CD4-positive, alpha-beta T cell (primary cell): Measurements from ENCODE around the gene EGF. TPM values are rescaled to one million over a fixed set of nuclear protein-coding genes. Genes with fewer than 3 reads are reported as not detected.

Source experiments
- ATAC-seq: fragments of 200-7000 bp; cut with Tn5 transposase; one replicate; pipeline ENCODE4 v1.10.0; 2022; ENCODE audit warnings: mild to moderate bottlenecking; ENCODE audit not compliant: poor library complexity
- CTCF ChIA-PET: fragments of 350-600 bp; sonication (Branson Sonifier 250); formaldehyde crosslinking; loops from one replicate; lab custom pipeline; 2021; ENCODE audit warnings: antibody characterized with exemption, inconsistent platforms; lab: Charles Lee
- POLR2A ChIA-PET: fragments of 350-600 bp; sonication (Branson Sonifier 250); formaldehyde crosslinking; loops from one replicate; lab custom pipeline; 2021; ENCODE audit warnings: antibody characterized with exemption, inconsistent platforms; lab: Charles Lee
- DNase-seq, 14 experiments: peaks; one replicate each; pipeline ENCODE4 v3.0.0-alpha.2; 2013 to 2020; ENCODE audit warnings: mixed read lengths in 2 of 14
- H3K27ac ChIP-seq, 2 donors: one replicate each; pipeline versions ENCODE4 v1.5.1 to v1.7.0; 2013; ENCODE audit warnings: low read length in 2 of 2, low read depth in 1 of 2, mild to moderate bottlenecking in 1 of 2
- H3K27me3 ChIP-seq, 2 experiments: 1 replicate in 1 of 2; 2 replicates in 1 of 2; pipeline versions ENCODE4 v1.6.1 to v1.7.0; 2013; ENCODE audit warnings: low read length in 2 of 2, control low read depth in 1 of 2, mild to moderate bottlenecking in 1 of 2, moderate library complexity in 1 of 2; ENCODE audit not compliant: insufficient read depth in 2 of 2, control insufficient read depth in 1 of 2
- H3K36me3 ChIP-seq: one replicate; pipeline ENCODE4 v1.6.1; 2013; ENCODE audit warnings: low read length, control low read depth; ENCODE audit not compliant: insufficient read depth
- H3K4me1 ChIP-seq: one replicate; pipeline ENCODE4 v1.6.1; 2013; ENCODE audit warnings: low read length, control low read depth; ENCODE audit not compliant: insufficient read depth
- H3K4me3 ChIP-seq: one replicate; pipeline ENCODE4 v1.5.1; 2013; ENCODE audit warnings: mild to moderate bottlenecking, low read length, moderate library complexity
- H3K9me3 ChIP-seq, 2 experiments: 1 replicate in 1 of 2; 2 replicates in 1 of 2; pipeline versions ENCODE4 v1.6.1 to v1.7.0; 2013; ENCODE audit warnings: low read length in 2 of 2, mild to moderate bottlenecking in 2 of 2, control low read depth in 1 of 2, moderate library complexity in 1 of 2; ENCODE audit not compliant: control insufficient read depth in 1 of 2, insufficient read depth in 1 of 2
- H3K27ac Mint-ChIP-seq: one replicate; pipeline ENCODE4 v1.8.0; 2020; ENCODE audit warnings: mixed read lengths
- H3K27me3 Mint-ChIP-seq: one replicate; pipeline ENCODE4 v1.8.0; 2021; ENCODE audit warnings: mixed read lengths
- H3K36me3 Mint-ChIP-seq: one replicate; pipeline ENCODE4 v1.8.0; 2021; ENCODE audit warnings: low read depth, mixed read lengths
- H3K4me1 Mint-ChIP-seq: one replicate; pipeline ENCODE4 v1.8.0; 2021; ENCODE audit warnings: low read depth, mixed read lengths
- H3K4me3 Mint-ChIP-seq: one replicate; pipeline ENCODE4 v1.8.0; 2020; ENCODE audit warnings: mild to moderate bottlenecking, mixed read lengths
- H3K9me3 Mint-ChIP-seq: one replicate; pipeline ENCODE4 v1.8.0; 2020; ENCODE audit warnings: mixed read lengths
- intact Hi-C, 2 experiments: fragments of 100-400 bp; cut with DNase I in 1 of 2; cut with micrococcal nuclease in 1 of 2; formaldehyde crosslinking; loops; one replicate each; pipeline versions ENCODE4 v1.15.1 to v1.9.0; 2023 to 2025; cut with DNase I, micrococcal nuclease
- total RNA-seq, 174 experiments: library from RNA in 2 of 174; stranded (reverse) in 2 of 174; gene quantifications; one replicate each; pipeline ENCODE4 v1.2.3 and lab custom pipeline; 2021 to 2026
- TF ChIP-seq, protein P1 (sequence below): fragments of 200-600 bp; IDR thresholded peaks from one replicate; pipeline ENCODE4 v1.8.0; 2022; ENCODE audit warnings: antibody characterized with exemption, mild to moderate bottlenecking

EGF gene
- total RNA-seq, 2 experiments from 2014 or later = not detected

DNA sequence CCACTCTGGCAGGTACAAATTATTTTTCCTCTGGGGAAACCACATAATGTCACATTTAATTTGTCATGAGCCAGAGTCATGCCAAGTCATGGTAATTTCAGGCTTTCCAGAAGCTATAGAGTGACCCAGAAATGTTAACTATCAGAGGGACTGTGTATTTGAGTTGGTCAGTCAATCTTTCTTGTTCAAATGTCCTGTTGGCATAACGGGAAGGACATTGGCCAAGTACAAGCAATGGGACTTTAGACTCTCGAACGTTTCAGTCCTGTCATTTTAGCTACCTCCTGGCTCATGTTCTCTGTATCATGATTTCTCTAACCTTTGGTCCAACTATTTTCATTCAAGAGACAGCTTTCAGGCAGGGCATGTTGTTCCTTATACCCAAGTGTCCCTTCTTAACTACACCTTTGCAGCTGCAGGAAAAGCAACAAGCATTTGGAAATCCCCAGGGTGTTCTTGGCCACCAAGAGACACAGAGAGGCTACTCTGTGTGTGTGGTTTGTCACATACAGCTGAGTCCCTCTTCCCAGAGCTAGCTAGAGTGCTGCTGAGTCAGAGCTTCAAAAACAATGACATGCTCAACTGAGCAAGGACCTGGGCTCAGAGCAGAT lies 142.6 kb downstream of the EGF start:
- Histone ChIP-seq H3K9me3 (no peaks in the 10 kb centered on the region), H3K27me3 (no peaks in the 10 kb centered on the region), H3K36me3 (no peaks in the 10 kb centered on the region), H3K4me1 (peaks cover 8% of the 10 kb centered on the region), H3K4me3 (no peak overlapping the region), H3K27ac (no peak overlapping the region)
- H3K27ac Mint-ChIP-seq = no peak overlapping the region
- no peaks in the 10 kb centered on the region for H3K27me3 Mint-ChIP-seq
- peaks cover 15% of the 10 kb centered on the region for H3K4me1 Mint-ChIP-seq
- ChIA-PET POLR2A (interaction anchor here (0.7 kb wide), 1 partner anchor 259 kb away, joined by 4 read pairs; no protein-coding TSS in a partner anchor), CTCF (interaction anchor here (0.9 to 1.0 kb wide), 2 partner anchors 107 to 156 kb away, joined by 3 read pairs; no protein-coding TSS in a partner anchor)
- ATAC-seq (no peak), DNase-seq (peak in 4 of 14 experiments; percentile 4 to 24 (median 12))
- TF ChIP-seq, protein P1, sequence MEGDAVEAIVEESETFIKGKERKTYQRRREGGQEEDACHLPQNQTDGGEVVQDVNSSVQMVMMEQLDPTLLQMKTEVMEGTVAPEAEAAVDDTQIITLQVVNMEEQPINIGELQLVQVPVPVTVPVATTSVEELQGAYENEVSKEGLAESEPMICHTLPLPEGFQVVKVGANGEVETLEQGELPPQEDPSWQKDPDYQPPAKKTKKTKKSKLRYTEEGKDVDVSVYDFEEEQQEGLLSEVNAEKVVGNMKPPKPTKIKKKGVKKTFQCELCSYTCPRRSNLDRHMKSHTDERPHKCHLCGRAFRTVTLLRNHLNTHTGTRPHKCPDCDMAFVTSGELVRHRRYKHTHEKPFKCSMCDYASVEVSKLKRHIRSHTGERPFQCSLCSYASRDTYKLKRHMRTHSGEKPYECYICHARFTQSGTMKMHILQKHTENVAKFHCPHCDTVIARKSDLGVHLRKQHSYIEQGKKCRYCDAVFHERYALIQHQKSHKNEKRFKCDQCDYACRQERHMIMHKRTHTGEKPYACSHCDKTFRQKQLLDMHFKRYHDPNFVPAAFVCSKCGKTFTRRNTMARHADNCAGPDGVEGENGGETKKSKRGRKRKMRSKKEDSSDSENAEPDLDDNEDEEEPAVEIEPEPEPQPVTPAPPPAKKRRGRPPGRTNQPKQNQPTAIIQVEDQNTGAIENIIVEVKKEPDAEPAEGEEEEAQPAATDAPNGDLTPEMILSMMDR = no peak
- no peaks in the 10 kb centered on the region for H3K9me3 Mint-ChIP-seq
- intact Hi-C loops = no loop called here
- H3K4me3 Mint-ChIP-seq = no peak overlapping the region
- no peaks in the 10 kb centered on the region for H3K36me3 Mint-ChIP-seq

DNA sequence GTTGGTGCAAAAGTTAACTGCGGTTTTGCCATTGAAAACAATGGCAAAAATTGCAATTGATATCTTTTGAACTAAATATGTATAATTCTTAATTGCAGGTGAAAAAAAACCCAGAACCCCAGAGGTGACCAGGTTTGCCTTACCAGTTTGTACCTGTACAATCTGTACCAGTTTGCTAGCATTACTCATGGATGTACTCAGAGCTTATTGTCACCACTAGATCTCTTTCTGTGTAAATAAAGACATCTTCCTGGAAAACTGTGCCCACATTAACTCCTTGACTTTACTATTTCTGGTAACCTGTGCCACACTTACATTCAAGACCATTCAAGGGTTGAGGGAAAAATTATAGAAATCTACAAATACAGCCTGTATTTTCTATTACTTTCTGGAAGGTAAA lies 146.0 kb downstream of the EGF start:
- Mint-ChIP-seq H3K4me1 (peaks cover 26% of the 10 kb centered on the region), H3K4me3 (no peak overlapping the region)

DNA sequence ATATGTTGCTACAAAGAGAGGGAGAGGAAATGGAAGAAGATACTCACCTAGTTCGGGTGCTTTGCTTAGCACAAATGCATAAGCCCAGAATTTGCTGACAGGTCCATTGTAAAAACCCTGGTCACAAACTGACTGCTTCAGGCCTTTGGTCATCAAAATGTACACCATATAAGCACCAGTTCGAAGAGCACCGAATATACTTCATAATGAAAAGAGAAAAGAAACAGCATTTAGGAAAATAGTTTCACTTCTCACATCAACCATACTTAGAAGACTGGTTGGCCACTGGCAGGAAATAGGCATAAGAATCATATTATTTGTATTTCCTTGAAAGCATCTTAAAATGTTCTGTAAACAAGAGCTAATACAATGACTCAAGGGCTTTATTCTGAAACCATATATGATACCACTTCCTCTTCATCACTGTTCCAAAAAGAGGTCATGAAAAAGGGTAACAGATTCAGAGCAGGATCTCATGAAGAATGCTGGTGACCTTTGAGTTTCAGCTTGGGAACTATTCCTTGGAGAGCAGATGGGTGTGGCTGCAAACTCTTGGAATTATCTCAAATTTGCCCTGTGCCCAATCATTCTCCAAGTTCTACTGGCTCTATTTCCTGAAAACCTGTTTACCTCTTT lies 147.0 kb downstream of the EGF start:
- peak overlapping the region; percentile 30 for H3K4me3 ChIP-seq
- ATAC-seq (peak; percentile 34), DNase-seq (peak in 3 of 14 experiments; percentile 11 to 77 (median 24))
- no peaks in the 10 kb centered on the region for H3K36me3 ChIP-seq
- H3K4me1 ChIP-seq = peaks cover 11% of the 10 kb centered on the region
- Mint-ChIP-seq H3K4me3 (peak overlapping the region; percentile 16), H3K9me3 (no peaks in the 10 kb centered on the region), H3K27me3 (no peaks in the 10 kb centered on the region), H3K27ac (peak overlapping the region; percentile 32), H3K4me1 (peaks cover 26% of the 10 kb centered on the region), H3K36me3 (no peaks in the 10 kb centered on the region)
- H3K27me3 ChIP-seq = no peaks in the 10 kb centered on the region
- CTCF ChIA-PET = interaction anchor here (3.6 kb wide), 1 partner anchor 9 kb away, joined by 12 read pairs; no protein-coding TSS in a partner anchor
- intact Hi-C loops = no loop called here
- H3K27ac ChIP-seq = peak overlapping the region in 1 of 2 donors; percentile 50
- TF ChIP-seq, protein P1 = no peak
- no peaks in the 10 kb centered on the region for H3K9me3 ChIP-seq
- POLR2A ChIA-PET = no interaction called here

More for the DNA sequence above, 146.0 kb downstream of the EGF start:
- H3K4me3 ChIP-seq = no peak overlapping the region
- DNase-seq (no peak), ATAC-seq (no peak)
- H3K9me3 ChIP-seq = no peaks in the 10 kb centered on the region
- TF ChIP-seq, protein P1 = no peak
- no peaks in the 10 kb centered on the region for H3K9me3 Mint-ChIP-seq
- no peaks in the 10 kb centered on the region for H3K27me3 Mint-ChIP-seq
- H3K36me3 Mint-ChIP-seq = no peaks in the 10 kb centered on the region
- no peak overlapping the region for H3K27ac ChIP-seq
- H3K36me3 ChIP-seq = no peaks in the 10 kb centered on the region
- ChIA-PET CTCF (interaction anchor here (3.6 kb wide), 1 partner anchor 8 kb away, joined by 12 read pairs; no protein-coding TSS in a partner anchor), POLR2A (no interaction called here)
- H3K27ac Mint-ChIP-seq = no peak overlapping the region
- no peaks in the 10 kb centered on the region for H3K27me3 ChIP-seq
- intact Hi-C loops = no loop called here
- H3K4me1 ChIP-seq = peaks cover 11% of the 10 kb centered on the region
